ENCODE measurements around the gene LHPP. TPM values are rescaled to one million over a fixed set of nuclear protein-coding genes. Genes with fewer than 3 reads are reported as not detected.

LHPP gene
- polyA plus RNA-seq, 2 of the 4 experiments (the other 2 are of a cell fraction) = 14.4 to 18.6 TPM

DNA sequence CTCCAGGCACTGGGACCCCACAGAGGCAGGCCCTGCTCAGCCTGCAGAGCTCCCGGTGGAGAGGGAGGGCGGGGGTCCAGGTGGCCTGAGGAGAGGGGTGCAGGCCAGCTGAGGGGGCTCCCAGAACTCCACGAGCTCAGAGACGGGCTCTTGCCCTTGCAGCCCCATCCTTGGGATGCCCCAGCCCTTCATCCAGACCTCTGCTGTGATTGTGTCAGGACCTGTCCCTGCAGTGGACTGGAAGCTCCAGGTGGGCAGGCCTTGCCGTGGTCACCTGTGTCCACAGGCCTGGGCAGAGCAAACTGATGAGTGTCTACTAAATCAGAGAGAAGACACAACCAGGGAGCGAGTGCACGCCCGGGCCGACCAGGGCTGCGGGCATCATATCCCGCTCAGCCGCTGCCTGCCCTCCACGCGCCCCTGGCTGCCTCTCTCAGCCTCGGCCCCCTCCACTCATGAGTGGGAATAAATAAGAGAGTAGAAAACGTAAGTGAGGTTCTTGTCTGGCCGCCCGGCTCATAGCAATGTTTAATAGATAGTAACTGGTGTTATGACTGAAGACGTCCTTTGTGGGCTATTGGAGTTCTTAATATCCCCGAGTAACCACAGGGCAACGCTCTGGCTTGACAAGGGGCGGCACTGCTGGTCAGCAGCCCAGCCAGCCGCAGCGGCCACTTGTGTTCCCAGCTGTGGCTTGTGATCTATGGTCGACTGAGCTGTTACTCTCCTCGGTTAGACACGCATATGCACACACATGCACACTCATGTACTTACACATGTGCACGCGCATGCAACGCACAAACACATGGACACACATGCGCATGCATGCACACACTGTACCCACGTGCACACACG, 105.6 kb downstream of the LHPP start (continued):
- TF ChIP-seq NPAS2 (CRISPR knock-in tag; IDR thresholded peaks at IDR 0.05; ENCODE audit: borderline replicate concordance) = no peak
- TF ChIP-seq CHD4 (IDR thresholded peaks at IDR 0.05; ENCODE audit: borderline replicate concordance) = no peak
- TF ChIP-seq ZSCAN20 (CRISPR knock-in tag; IDR thresholded peaks at IDR 0.05) = no peak
- TF ChIP-seq RFX5 (IDR thresholded peaks at IDR 0.05) = no peak
- no peak for TF ChIP-seq POLR2AphosphoS2 (conservative IDR thresholded peaks at IDR 0.05; ENCODE audit: low read length)
- no peak for TF ChIP-seq EHMT2 (IDR thresholded peaks at IDR 0.05; ENCODE audit: low read depth)
- TF ChIP-seq JUNB (IDR thresholded peaks at IDR 0.05) = no peak
- TF ChIP-seq, protein P1, sequence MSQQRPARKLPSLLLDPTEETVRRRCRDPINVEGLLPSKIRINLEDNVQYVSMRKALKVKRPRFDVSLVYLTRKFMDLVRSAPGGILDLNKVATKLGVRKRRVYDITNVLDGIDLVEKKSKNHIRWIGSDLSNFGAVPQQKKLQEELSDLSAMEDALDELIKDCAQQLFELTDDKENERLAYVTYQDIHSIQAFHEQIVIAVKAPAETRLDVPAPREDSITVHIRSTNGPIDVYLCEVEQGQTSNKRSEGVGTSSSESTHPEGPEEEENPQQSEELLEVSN (IDR thresholded peaks at IDR 0.05; ENCODE audit: borderline replicate concordance, low read depth) = no peak

DNA sequence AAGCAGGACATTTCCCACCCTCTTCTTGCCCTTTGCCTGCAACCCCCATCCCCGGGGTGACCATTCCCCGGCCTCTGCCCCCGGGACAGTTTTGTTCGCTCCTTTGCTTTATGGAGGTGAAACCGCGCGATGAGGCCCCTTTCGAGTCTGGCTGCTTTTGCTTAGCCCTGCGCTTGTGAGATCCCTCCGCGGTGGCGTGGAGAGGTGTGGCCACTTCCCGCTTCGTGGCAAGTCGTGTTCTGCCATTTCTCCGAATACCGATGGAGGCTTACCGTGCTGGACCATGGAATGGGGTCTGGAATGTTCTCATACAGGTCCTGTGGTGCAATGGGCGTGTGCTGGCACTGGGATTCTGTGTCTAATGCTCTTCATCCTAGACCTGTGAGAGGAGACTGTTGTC, 106.7 kb downstream of the LHPP start:
- Histone ChIP-seq H3K9me3 (no peaks in the 10 kb centered on the region), H3K4me3 (no peak overlapping the region), H3K4me1 (no peaks in the 10 kb centered on the region), H3K27ac (no peak overlapping the region), H3K4me2 (no peak overlapping the region)
- ChIA-PET POLR2A (no interaction called here), CTCF (interaction anchor here (1.2 to 1.5 kb wide), 2 partner anchors 13 to 39 kb away, joined by 3 to 4 read pairs; no protein-coding TSS in a partner anchor)
- no peak for FAIRE-seq
- no peak for TF ChIP-seq RFX5 (IDR thresholded peaks at IDR 0.05)
- TF ChIP-seq JUN (IDR thresholded peaks at IDR 0.05) = no peak
- no peak for TF ChIP-seq MAFK (IDR thresholded peaks at IDR 0.05; ENCODE audit: partially characterized antibody)
- TF ChIP-seq CBX8 (IDR thresholded peaks at IDR 0.05) = no peak
- TF ChIP-seq SREBF2 (IDR thresholded peaks at IDR 0.05) = no peak
- TF ChIP-seq, protein P2, sequence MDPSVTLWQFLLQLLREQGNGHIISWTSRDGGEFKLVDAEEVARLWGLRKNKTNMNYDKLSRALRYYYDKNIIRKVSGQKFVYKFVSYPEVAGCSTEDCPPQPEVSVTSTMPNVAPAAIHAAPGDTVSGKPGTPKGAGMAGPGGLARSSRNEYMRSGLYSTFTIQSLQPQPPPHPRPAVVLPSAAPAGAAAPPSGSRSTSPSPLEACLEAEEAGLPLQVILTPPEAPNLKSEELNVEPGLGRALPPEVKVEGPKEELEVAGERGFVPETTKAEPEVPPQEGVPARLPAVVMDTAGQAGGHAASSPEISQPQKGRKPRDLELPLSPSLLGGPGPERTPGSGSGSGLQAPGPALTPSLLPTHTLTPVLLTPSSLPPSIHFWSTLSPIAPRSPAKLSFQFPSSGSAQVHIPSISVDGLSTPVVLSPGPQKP (IDR thresholded peaks at IDR 0.05; ENCODE audit: low read depth, low read length) = no peak
- TF ChIP-seq KDM5A (IDR thresholded peaks at IDR 0.05) = no peak
- no peak for TF ChIP-seq CEBPB (IDR thresholded peaks at IDR 0.05)
- no peak for TF ChIP-seq JUNB (IDR thresholded peaks at IDR 0.05)
- TF ChIP-seq, protein P1 (IDR thresholded peaks at IDR 0.05; ENCODE audit: borderline replicate concordance, low read depth) = no peak
- TF ChIP-seq, protein P3, sequence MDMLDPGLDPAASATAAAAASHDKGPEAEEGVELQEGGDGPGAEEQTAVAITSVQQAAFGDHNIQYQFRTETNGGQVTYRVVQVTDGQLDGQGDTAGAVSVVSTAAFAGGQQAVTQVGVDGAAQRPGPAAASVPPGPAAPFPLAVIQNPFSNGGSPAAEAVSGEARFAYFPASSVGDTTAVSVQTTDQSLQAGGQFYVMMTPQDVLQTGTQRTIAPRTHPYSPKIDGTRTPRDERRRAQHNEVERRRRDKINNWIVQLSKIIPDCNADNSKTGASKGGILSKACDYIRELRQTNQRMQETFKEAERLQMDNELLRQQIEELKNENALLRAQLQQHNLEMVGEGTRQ (IDR thresholded peaks at IDR 0.05) = no peak
- ATAC-seq = no peak
- DNase-seq (ENCODE audit: low read depth in 1 of 2, low spot score in 1 of 2) = no peak
- WGBS (ENCODE audit: missing lambda C conversion rate) = 73% methylated on average over 19 of the region's 19 CpGs

DNA sequence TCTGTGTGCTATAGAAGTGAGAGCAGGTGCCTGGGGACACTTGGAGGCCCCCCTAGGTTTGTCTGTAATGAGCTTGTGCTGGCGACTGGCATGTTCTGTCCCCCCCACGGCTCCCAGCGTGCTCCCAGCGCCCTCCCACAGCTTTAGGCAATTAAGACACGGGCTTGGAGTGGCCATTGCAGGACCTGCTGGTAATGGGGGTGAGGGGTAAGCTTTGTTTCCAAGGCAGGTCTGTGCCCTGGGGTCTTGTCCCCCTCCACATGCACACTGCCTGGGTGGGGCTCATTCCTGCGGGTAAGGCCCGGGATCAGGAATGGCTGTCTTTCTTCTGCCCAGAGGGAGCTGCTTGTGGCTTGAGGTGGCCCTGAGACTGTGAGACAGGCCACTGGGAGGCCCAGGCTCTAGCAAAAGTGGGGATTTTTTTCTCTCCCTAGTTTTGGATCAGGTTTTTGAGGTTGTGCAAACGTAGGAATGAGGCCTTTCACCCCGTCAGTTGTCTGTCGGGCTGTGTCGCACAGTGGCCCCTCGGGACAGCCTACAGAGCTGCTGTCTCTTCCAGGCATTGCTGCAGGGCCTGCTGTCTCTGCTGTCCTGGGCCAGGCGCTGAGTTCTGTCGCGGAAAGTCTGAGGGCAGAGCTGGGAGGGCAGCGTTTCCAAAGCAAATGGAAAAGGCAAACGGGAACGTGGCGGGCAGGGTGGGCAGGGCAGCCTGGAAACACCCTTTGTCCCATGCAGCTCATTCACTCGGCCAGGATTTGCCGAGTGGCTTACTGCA, 107.4 kb downstream of the LHPP start:
- ChIA-PET POLR2A (no interaction called here), CTCF (no interaction called here)
- ATAC-seq (no peak), FAIRE-seq (no peak), DNase-seq (ENCODE audit: low read depth in 1 of 2, low spot score in 1 of 2) (no peak)
- Histone ChIP-seq H3K4me2 (no peak overlapping the region), H3K9me3 (no peaks in the 10 kb centered on the region), H3K4me1 (no peaks in the 10 kb centered on the region), H3K27ac (no peak overlapping the region), H3K4me3 (no peak overlapping the region)
- no peak for TF ChIP-seq EP300 (IDR thresholded peaks at IDR 0.05)
- TF ChIP-seq ZFP36 (IDR thresholded peaks at IDR 0.05; ENCODE audit: borderline replicate concordance, partially characterized antibody) = no peak
- TF ChIP-seq, protein P4, sequence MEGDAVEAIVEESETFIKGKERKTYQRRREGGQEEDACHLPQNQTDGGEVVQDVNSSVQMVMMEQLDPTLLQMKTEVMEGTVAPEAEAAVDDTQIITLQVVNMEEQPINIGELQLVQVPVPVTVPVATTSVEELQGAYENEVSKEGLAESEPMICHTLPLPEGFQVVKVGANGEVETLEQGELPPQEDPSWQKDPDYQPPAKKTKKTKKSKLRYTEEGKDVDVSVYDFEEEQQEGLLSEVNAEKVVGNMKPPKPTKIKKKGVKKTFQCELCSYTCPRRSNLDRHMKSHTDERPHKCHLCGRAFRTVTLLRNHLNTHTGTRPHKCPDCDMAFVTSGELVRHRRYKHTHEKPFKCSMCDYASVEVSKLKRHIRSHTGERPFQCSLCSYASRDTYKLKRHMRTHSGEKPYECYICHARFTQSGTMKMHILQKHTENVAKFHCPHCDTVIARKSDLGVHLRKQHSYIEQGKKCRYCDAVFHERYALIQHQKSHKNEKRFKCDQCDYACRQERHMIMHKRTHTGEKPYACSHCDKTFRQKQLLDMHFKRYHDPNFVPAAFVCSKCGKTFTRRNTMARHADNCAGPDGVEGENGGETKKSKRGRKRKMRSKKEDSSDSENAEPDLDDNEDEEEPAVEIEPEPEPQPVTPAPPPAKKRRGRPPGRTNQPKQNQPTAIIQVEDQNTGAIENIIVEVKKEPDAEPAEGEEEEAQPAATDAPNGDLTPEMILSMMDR (IDR thresholded peaks at IDR 0.05) = no peak
- TF ChIP-seq RARB (CRISPR knock-in tag; IDR thresholded peaks at IDR 0.05) = no peak
- TF ChIP-seq HOXA7 (CRISPR knock-in tag; IDR thresholded peaks at IDR 0.05) = no peak
- no peak for TF ChIP-seq MAZ (IDR thresholded peaks at IDR 0.05; ENCODE audit: borderline replicate concordance, low read depth, low read length)
- no peak for TF ChIP-seq FOSL2 (IDR thresholded peaks at IDR 0.05)
- no peak for TF ChIP-seq FOSL2 (CRISPR knock-in tag; IDR thresholded peaks at IDR 0.05)
- TF ChIP-seq, protein P5, sequence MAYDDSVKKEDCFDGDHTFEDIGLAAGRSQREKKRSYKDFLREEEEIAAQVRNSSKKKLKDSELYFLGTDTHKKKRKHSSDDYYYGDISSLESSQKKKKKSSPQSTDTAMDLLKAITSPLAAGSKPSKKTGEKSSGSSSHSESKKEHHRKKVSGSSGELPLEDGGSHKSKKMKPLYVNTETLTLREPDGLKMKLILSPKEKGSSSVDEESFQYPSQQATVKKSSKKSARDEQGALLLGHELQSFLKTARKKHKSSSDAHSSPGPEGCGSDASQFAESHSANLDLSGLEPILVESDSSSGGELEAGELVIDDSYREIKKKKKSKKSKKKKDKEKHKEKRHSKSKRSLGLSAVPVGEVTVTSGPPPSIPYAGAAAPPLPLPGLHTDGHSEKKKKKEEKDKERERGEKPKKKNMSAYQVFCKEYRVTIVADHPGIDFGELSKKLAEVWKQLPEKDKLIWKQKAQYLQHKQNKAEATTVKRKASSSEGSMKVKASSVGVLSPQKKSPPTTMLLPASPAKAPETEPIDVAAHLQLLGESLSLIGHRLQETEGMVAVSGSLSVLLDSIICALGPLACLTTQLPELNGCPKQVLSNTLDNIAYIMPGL (CRISPR knock-in tag; IDR thresholded peaks at IDR 0.05; ENCODE audit: borderline replicate concordance) = no peak
- TF ChIP-seq, protein P6, sequence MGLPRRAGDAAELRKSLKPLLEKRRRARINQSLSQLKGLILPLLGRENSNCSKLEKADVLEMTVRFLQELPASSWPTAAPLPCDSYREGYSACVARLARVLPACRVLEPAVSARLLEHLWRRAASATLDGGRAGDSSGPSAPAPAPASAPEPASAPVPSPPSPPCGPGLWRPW (IDR thresholded peaks at IDR 0.05) = no peak
- TF ChIP-seq KDM5A (IDR thresholded peaks at IDR 0.05) = no peak
- 72% methylated on average over 21 of the region's 21 CpGs for WGBS (ENCODE audit: missing lambda C conversion rate)
